HG02588 (cell line): ENCODE measurements around the gene MICU1.
"Not testable (repeated sequence)": the region's sequence is repeated elsewhere in the genome, so short reads cannot be mapped to it uniquely, and the experiment has no call there.

ENCODE experiments used
- ATAC-seq: cut with Tn5 transposase; IDR thresholded peaks from one replicate; pipeline ENCODE4 v1.9.1; 2021; ENCODE audit warnings: mild to moderate bottlenecking, moderate library complexity; ENCODE audit not compliant: unreplicated experiment

MICU1 gene

GRCh38 chr10:72333112-72334015 lies 292.5 kb downstream of the MICU1 start:
- ATAC-seq = no peak

GRCh38 chr10:72332423-72333111 lies 293.3 kb downstream of the MICU1 start:
- no peak for ATAC-seq

- peak; percentile 54 for ATAC-seq
These were observed 294.1 kb downstream of the MICU1 start for GRCh38 chr10:72331575-72332422.

GRCh38 chr10:72330069-72330426 lies 295.8 kb downstream of the MICU1 start:
- ATAC-seq = no peak

- ATAC-seq = no peak
These were observed 296.4 kb downstream of the MICU1 start for GRCh38 chr10:72329290-72330068.

- no peak for ATAC-seq
These were observed 297.1 kb downstream of the MICU1 start for GRCh38 chr10:72328829-72329204.

GRCh38 chr10:72328045-72328828 lies 297.6 kb downstream of the MICU1 start:
- no peak for ATAC-seq

GRCh38 chr10:72326665-72327603 lies 298.9 kb downstream of the MICU1 start:
- not testable (repeated sequence) for ATAC-seq

- not testable (repeated sequence) for ATAC-seq
These were observed 300.4 kb downstream of the MICU1 start for GRCh38 chr10:72325243-72326175.

- no peak for ATAC-seq
These were observed 302.1 kb downstream of the MICU1 start for GRCh38 chr10:72323771-72324191.

GRCh38 chr10:72323108-72323749 lies 302.6 kb downstream of the MICU1 start:
- no peak for ATAC-seq

- no peak for ATAC-seq
These were observed 303.4 kb downstream of the MICU1 start for GRCh38 chr10:72322280-72323058.

- no peak for ATAC-seq
These were observed 303.9 kb downstream of the MICU1 start for GRCh38 chr10:72322030-72322279.

- ATAC-seq = no peak
These were observed 304.4 kb downstream of the MICU1 start for GRCh38 chr10:72321248-72322029.

GRCh38 chr10:72320676-72321247 lies 305.1 kb downstream of the MICU1 start:
- ATAC-seq = peak; percentile 56
